Parathyroid adenoma (tissue), 2 donors: ENCODE measurements around the gene ZDHHC14.

ENCODE experiments used
- H2AFZ ChIP-seq: fragments of 300-600 bp; sonication (generic); one replicate; pipeline ENCODE4 v1.7.0; 2017; ENCODE audit warnings: antibody characterized with exemption, mild to moderate bottlenecking
- H3K27ac ChIP-seq: fragments of 300-600 bp; sonication (generic); one replicate; pipeline ENCODE4 v1.7.0; 2017
- H3K27me3 ChIP-seq: fragments of 300-600 bp; sonication (generic); one replicate; pipeline ENCODE4 v1.7.0; 2017; ENCODE audit warnings: low read length; ENCODE audit not compliant: control insufficient read depth, insufficient read depth
- H3K36me3 ChIP-seq: fragments of 300-600 bp; sonication (generic); one replicate; pipeline ENCODE4 v1.7.0; 2017; ENCODE audit warnings: low read length; ENCODE audit not compliant: control insufficient read depth, insufficient read depth
- H3K4me1 ChIP-seq: fragments of 300-600 bp; sonication (generic); one replicate; pipeline ENCODE4 v1.7.0; 2017; ENCODE audit warnings: control low read depth
- H3K4me2 ChIP-seq: fragments of 300-600 bp; sonication (generic); one replicate; pipeline ENCODE4 v1.7.0; 2017; ENCODE audit warnings: low read length
- H3K4me3 ChIP-seq: fragments of 300-600 bp; sonication (generic); one replicate; pipeline ENCODE4 v1.7.0; 2017; ENCODE audit warnings: low read depth, low read length
- H3K79me2 ChIP-seq: fragments of 300-600 bp; sonication (generic); one replicate; pipeline ENCODE4 v1.7.0; 2017; ENCODE audit warnings: control low read depth
- H3K9ac ChIP-seq: fragments of 300-600 bp; sonication (generic); one replicate; pipeline ENCODE4 v1.7.0; 2017; ENCODE audit warnings: mild to moderate bottlenecking
- H3K9me3 ChIP-seq: fragments of 300-600 bp; sonication (generic); one replicate; pipeline ENCODE4 v1.7.0; 2017; ENCODE audit warnings: low read length; ENCODE audit not compliant: control insufficient read depth
- TF ChIP-seq, protein P1 (sequence below): fragments of 300-600 bp; sonication (generic); IDR thresholded peaks from one replicate; pipeline ENCODE4 v1.7.0; 2017; ENCODE audit warnings: antibody characterized with exemption, mild to moderate bottlenecking
- donor health status: primary hyperparathyroidism.

Gene ZDHHC14

DNA sequence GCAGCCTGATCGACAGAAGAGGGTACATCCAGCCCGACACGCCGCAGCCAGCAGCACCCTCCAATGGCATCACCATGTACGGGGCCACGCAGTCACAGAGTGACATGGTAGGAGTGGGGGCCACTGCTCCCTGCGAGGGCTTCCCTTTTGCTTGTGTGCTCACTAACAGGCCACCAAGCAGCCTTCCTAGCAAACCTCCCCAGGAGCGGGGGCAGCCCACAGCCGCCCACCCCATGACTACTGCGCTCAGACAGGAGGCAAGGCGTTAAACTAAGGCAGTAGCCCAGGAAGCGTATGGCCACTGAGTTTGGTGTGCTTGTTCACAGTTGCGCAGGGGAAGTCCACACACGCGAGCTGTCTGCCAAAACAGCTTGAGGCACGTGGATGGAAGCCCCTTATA, 272.5 kb downstream of the ZDHHC14 start:
- H3K4me3 ChIP-seq: no peak overlapping the region
- no peaks in the 10 kb centered on the region for H3K4me1 ChIP-seq
- H3K36me3 ChIP-seq: no peaks in the 10 kb centered on the region
- H3K27ac ChIP-seq: no peak overlapping the region
- H3K9me3 ChIP-seq: no peaks in the 10 kb centered on the region
- no peak overlapping the region for H3K9ac ChIP-seq
- H3K27me3 ChIP-seq: no peaks in the 10 kb centered on the region
- H2AFZ ChIP-seq: no peak overlapping the region
- TF ChIP-seq, protein P1, sequence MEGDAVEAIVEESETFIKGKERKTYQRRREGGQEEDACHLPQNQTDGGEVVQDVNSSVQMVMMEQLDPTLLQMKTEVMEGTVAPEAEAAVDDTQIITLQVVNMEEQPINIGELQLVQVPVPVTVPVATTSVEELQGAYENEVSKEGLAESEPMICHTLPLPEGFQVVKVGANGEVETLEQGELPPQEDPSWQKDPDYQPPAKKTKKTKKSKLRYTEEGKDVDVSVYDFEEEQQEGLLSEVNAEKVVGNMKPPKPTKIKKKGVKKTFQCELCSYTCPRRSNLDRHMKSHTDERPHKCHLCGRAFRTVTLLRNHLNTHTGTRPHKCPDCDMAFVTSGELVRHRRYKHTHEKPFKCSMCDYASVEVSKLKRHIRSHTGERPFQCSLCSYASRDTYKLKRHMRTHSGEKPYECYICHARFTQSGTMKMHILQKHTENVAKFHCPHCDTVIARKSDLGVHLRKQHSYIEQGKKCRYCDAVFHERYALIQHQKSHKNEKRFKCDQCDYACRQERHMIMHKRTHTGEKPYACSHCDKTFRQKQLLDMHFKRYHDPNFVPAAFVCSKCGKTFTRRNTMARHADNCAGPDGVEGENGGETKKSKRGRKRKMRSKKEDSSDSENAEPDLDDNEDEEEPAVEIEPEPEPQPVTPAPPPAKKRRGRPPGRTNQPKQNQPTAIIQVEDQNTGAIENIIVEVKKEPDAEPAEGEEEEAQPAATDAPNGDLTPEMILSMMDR: no peak
- no peaks in the 10 kb centered on the region for H3K79me2 ChIP-seq
- no peak overlapping the region for H3K4me2 ChIP-seq

DNA sequence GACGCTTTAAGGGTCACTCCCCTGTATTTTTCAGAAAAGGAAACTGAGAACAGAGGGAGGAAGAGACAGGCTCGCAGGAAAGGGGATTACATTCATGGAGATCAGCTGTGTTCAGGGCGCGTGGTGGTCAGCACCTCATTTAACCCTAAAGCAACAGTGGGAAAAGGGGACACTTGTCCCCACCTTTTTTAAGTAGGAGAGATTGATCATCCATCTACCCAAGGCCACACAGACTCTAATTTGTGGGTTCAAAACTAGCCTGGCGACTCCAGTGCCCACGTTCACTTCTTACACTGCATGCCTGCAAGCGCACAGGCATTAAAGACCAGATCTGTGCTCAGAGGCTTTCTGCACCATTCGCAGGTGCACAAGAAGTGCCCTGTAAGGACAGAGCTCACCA, 274.1 kb downstream of the ZDHHC14 start:
- Histone ChIP-seq H3K4me3 (no peak overlapping the region), H3K9ac (no peak overlapping the region), H3K79me2 (no peaks in the 10 kb centered on the region), H3K9me3 (no peaks in the 10 kb centered on the region), H2AFZ (no peak overlapping the region), H3K36me3 (no peaks in the 10 kb centered on the region), H3K27me3 (no peaks in the 10 kb centered on the region), H3K27ac (no peak overlapping the region), H3K4me2 (no peak overlapping the region), H3K4me1 (no peaks in the 10 kb centered on the region)
- TF ChIP-seq, protein P1: no peak

DNA sequence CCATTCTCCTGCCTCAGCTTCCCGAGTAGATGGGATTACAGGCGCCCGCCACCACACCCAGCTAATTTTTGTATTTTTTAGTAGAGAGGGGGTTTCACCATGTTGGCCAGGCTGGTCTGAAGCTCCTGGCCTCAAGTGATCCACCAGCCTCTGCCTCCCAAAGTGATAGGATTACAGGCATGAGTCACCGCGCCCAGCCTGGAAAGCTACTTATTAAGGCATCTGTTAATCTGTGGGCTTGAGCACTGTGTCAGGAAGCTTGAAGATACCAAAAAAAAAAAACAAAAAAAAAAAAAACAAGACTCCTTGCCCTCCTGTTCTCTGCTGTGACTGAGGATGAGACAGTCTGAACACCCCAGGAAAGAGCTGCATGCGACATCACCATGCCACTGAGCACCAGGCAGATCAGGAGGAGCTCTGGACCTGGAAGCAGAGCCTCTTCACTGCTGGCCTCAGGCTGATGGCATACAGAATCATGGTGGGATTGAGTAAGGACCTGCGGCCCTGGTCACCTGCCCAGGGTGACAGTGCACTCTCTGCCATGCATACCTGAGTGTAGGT, 275.5 kb downstream of the ZDHHC14 start:
- H3K27ac ChIP-seq: no peak overlapping the region

DNA sequence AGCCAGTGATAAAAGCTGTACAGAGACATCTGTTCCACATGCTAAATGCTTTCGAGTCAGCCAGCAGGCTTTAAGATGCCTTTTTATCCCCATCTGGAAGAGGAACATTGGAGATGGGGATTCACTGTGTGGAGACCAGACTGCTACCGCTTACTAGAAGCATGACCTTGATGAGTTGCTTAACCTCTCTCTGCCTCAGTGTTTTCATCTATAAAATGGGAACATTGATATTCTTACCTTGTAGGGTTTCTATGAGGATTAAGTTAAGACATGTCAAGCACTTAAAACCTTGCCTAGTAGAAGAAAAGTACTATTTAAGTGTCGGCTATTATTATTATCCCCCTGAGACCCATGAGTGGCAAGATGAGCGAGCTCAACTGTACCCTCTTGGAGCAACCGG, 276.8 kb downstream of the ZDHHC14 start:
- TF ChIP-seq, protein P1: no peak
- H3K27ac ChIP-seq: no peak overlapping the region
- no peaks in the 10 kb centered on the region for H3K9me3 ChIP-seq
- H3K36me3 ChIP-seq: no peaks in the 10 kb centered on the region
- no peak overlapping the region for H3K4me3 ChIP-seq
- no peak overlapping the region for H3K9ac ChIP-seq
- H2AFZ ChIP-seq: no peak overlapping the region
- H3K27me3 ChIP-seq: no peaks in the 10 kb centered on the region
- H3K4me1 ChIP-seq: no peaks in the 10 kb centered on the region
- no peak overlapping the region for H3K4me2 ChIP-seq
- no peaks in the 10 kb centered on the region for H3K79me2 ChIP-seq

More for the DNA sequence above, 275.5 kb downstream of the ZDHHC14 start:
- H3K4me2 ChIP-seq: no peak overlapping the region
- H3K27me3 ChIP-seq: no peaks in the 10 kb centered on the region
- no peaks in the 10 kb centered on the region for H3K9me3 ChIP-seq
- TF ChIP-seq, protein P1: no peak
- H3K4me1 ChIP-seq: no peaks in the 10 kb centered on the region
- H3K9ac ChIP-seq: no peak overlapping the region
- H2AFZ ChIP-seq: no peak overlapping the region
- H3K79me2 ChIP-seq: no peaks in the 10 kb centered on the region
- H3K36me3 ChIP-seq: no peaks in the 10 kb centered on the region
- no peak overlapping the region for H3K4me3 ChIP-seq

DNA sequence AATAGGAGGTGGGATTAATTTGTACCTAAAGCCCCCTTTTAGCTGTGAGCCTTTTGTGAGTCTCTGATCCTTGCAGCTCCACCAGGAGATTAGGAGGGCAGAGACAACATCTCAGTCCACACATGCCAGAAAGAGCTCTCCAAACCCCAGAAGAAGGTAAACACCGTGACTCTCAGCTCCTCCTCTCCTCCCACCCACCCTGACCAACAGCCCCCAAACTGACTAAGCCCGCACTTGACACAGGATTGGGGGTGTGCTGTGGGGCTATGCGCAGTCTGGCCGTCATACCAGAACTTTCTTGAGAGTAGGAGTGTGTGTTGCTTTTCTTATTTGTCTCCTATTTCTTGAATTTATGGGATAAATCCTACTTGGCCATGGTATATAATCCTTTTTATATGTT, 277.3 kb downstream of the ZDHHC14 start:
- H3K4me2 ChIP-seq: no peak overlapping the region
- H3K36me3 ChIP-seq: no peaks in the 10 kb centered on the region
- H3K9ac ChIP-seq: no peak overlapping the region
- no peak overlapping the region for H3K27ac ChIP-seq
- no peak overlapping the region for H3K4me3 ChIP-seq
- H2AFZ ChIP-seq: no peak overlapping the region
- no peaks in the 10 kb centered on the region for H3K27me3 ChIP-seq
- TF ChIP-seq, protein P1: no peak
- H3K79me2 ChIP-seq: no peaks in the 10 kb centered on the region
- no peaks in the 10 kb centered on the region for H3K4me1 ChIP-seq
- no peaks in the 10 kb centered on the region for H3K9me3 ChIP-seq
